Hematopoietic multipotent progenitor cell treated with erythropoietin and hydrocortisone succinate and interleukin-3 and kit ligand, for 15 days (in vitro differentiated cells): ENCODE data around the gene GPR158.

Experiments used
- DNase-seq: peaks from one replicate; pipeline ENCODE4 v3.0.0-alpha.2; 2015; ENCODE audit warnings: low spot score

GPR158 gene

GRCh38 chr10:25206693-25207414 lies 32.1 kb downstream of the GPR158 start:
- DNase-seq, result no peak

- DNase-seq, result no peak
Measured at GRCh38 chr10:25209618-25210017, 34.8 kb downstream of the GPR158 start.

- DNase-seq, result no peak
Measured at GRCh38 chr10:25210265-25210664, 35.5 kb downstream of the GPR158 start.

GRCh38 chr10:25220156-25220555 lies 45.4 kb downstream of the GPR158 start:
- no peak for DNase-seq

- DNase-seq, result no peak
Measured at GRCh38 chr10:25222085-25222660, 47.4 kb downstream of the GPR158 start.

- DNase-seq, result peak; percentile 5
Measured at GRCh38 chr10:25226775-25227682, 52.2 kb downstream of the GPR158 start.

- no peak for DNase-seq
Measured at GRCh38 chr10:25231751-25232150, 57.0 kb downstream of the GPR158 start.

- no peak for DNase-seq
Measured at GRCh38 chr10:25232204-25232603, 57.4 kb downstream of the GPR158 start.

- DNase-seq, result no peak
Measured at GRCh38 chr10:25245165-25245564, 70.4 kb downstream of the GPR158 start.

- no peak for DNase-seq
Measured at GRCh38 chr10:25257646-25258045, 82.8 kb downstream of the GPR158 start.

- no peak for DNase-seq
Measured at GRCh38 chr10:25261110-25261509, 86.3 kb downstream of the GPR158 start.

- DNase-seq, result no peak
Measured at GRCh38 chr10:25261558-25261957, 86.8 kb downstream of the GPR158 start.

- no peak for DNase-seq
Measured at GRCh38 chr10:25263931-25264330, 89.1 kb downstream of the GPR158 start.

- no peak for DNase-seq
Measured at GRCh38 chr10:25278180-25278579, 103.4 kb downstream of the GPR158 start.

- DNase-seq, result no peak
Measured at GRCh38 chr10:25280076-25280475, 105.3 kb downstream of the GPR158 start.

- no peak for DNase-seq
Measured at GRCh38 chr10:25280573-25280972, 105.8 kb downstream of the GPR158 start.

- no peak for DNase-seq
Measured at GRCh38 chr10:25285809-25286208, 111.0 kb downstream of the GPR158 start.

- DNase-seq, result no peak
Measured at GRCh38 chr10:25288181-25288580, 113.4 kb downstream of the GPR158 start.

- no peak for DNase-seq
Measured at GRCh38 chr10:25294032-25294926, 119.5 kb downstream of the GPR158 start.

- no peak for DNase-seq
Measured at GRCh38 chr10:25296324-25296723, 121.5 kb downstream of the GPR158 start.

- no peak for DNase-seq
Measured at GRCh38 chr10:25297466-25297865, 122.7 kb downstream of the GPR158 start.

GRCh38 chr10:25300073-25300472 lies 125.3 kb downstream of the GPR158 start:
- DNase-seq, result no peak
